NOMO-1 (cell line): ENCODE data around the gene MAG.
A peak's percentile ranks its signal among the peaks of the same experiment; 100 is the strongest.

Source experiments
- DNase-seq, 2 experiments: peaks; one replicate each; lab custom pipeline; 2025; ENCODE audit not compliant: unreplicated experiment in 2 of 2; lab: John Stamatoyannopoulos, UW

Gene MAG

DNA sequence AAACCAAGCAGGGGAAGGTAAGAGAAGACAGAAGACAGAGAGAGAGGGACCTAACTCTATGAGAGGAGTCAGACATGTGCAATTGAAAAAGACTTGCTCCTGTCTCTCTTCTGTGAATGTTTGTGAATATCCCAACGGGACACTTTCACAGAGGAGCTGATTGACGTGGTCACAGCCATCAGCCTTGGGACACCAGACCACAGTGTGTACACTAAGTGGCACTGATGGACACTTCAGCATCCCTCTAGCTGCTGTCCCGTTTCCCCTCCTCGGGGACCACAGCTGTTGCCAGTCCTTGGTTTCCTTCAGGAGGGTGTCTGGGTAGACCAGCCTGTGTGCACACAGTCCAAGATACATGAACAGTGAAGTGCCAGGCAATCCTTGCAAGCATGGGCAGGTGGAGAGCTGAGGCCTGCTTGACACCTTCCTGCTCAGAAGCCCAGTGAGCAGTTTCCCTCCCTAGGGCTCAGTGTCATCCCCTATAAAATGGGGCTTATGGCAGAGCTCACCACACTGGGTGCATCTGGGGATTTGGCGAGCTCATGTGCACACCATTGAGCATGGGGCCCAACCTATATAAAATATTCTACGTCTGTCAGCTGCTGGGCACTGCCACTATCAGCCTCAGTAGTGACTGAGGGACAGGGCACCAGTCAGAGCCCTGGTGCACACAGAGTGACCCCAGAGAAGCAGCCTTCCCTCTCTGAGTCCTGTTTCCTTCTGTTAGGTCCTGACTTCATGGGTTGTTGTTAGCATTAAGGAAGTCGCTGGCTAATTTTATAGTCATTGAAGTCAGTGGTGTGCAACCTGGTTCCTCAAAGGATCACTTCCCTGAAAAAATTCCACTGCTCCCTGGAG lies 27.5 kb upstream of the MAG start:
- DNase-seq = peak in 1 of 2 experiments; percentile 14

DNA sequence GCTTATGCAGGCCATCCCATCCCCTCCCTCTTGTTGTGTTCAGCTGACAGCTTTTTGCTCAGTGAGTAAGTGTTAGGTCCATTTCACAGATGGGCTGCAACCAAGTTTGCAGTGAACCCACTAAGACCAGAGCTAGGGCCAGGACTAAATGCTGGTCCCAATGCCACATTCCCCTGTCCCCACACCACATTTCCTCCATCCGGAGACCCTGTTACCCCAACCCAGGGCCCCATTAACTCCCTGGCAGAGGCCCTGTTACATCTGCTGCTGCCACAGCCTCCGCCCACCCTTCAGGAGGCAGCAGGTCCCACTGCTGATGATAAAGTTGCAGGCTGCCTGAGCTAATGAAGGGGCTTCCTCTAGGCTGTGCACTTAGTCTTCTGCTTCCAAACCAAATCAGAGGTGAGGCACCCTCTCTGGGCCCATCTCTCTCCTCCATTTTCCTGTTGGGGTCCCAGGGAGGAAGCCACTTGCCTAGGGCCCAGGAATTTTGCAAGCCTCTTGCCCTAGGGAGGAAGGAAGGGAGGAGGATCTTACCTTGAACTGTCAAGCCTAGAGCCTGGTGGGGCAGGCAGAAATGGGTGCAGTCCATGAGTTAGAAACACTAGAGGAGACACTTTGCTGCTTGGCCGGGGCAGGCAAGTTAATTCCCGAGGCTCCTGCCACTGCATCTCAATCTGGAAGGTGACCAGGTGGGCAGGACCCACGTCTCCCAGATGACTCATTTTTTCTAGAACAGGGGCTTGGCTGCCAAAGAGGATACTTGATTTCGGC lies 26.6 kb upstream of the MAG start:
- DNase-seq = no peak

DNA sequence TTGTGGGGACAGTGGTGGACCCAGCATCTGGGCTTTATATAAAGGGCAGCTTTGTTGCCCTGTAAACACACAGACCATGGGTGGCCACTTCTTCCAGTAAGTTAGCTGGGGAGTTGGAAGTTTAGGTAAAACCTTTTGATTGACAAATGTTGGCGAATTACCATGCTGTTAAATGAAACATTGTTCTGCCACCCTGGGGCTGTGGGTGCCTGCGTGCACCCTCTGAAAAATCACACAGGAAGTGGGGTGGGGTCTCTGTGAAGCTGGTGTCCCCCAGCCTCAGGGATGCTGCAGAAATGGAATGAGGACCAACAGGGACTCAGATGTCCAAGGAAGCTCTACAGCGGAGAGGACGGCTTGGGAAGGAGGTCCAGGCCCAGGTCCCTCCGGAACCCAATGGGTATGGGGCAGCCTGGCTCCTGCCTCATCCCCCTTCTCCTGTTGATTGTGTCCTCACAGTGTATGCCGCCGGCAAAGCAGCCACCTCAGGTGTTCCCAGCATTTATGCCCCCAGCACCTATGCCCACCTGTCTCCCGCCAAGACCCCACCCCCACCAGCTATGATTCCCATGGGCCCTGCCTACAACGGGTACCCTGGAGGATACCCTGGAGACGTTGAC lies 26.0 kb upstream of the MAG start:
- no peak for DNase-seq

DNA sequence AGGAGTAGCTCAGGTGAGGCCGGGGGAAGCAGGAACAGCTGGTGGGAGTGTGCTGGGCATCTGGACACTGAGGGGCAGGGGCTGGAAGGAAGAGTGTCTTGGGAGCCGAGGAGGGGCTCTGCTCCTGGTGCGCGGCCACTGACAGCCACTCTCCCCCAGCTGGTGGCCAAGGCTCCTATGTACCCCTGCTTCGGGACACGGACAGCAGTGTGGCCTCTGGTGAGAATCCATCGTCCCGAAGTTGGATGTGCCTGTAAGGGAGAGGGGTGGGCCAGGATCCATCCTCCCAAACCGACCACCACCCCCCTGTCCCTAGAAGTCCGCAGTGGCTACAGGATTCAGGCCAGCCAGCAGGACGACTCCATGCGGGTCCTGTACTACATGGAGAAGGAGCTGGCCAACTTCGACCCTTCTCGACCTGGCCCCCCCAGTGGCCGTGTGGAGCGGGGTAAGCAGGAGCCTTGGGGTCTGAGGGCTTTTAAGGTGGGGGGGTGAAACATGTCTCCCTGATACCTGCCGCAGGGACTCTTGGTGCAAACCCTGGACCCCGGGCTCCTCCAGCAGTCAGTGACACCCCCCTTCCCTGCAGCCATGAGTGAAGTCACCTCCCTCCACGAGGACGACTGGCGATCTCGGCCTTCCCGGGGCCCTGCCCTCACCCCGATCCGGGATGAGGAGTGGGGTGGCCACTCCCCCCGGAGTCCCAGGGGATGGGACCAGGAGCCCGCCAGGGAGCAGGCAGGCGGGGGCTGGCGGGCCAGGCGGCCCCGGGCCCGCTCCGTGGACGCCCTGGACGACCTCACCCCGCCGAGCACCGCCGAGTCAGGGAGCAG lies 25.2 kb upstream of the MAG start:
- no peak for DNase-seq

GRCh38 chr19:35267353-35267817 lies 24.6 kb upstream of the MAG start:
- DNase-seq = peak in 1 of 2 experiments; percentile 19

DNA sequence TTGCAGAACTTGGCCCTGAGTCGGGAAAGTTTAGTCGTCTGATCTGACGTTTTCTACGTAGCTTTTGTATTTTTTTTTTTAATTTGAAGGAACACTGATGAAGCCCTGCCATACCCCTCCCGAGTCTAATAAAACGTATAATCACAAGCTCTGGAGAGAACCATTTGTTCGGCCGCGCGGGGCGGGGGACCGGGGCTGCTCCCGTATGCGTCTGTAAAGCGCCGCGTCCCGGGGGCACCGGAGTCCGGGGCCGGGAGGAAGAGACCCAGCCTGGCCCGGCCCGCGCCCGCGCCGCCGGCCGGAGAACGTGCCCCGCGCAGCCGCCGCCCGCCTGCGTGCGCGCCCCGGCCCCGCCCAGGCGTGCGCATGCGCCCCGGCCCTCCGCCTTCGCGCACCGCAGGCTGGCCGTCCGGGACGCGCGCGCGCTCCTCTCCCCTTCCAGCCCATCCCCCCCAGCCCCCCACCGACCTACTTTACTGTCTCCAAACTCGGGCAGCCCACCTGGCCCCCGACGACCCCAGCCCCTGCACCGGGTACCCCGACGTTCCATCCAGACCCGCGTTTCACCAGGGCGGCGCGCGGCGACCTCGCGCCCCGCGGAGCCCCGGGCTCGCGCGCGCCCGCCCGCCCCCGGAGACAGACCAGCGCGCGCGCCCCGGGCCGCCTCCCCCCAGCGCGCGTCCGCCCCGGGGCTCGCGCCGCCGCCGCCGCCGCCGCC lies 24.0 kb upstream of the MAG start:
- DNase-seq = peak; percentile 36 to 66

GRCh38 chr19:35268536-35269437 lies 23.2 kb upstream of the MAG start, which contains the start of gene USF2:
Gene USF2 (plus strand): TSS chr19:35268962. CDS start chr19:35269102, 140 bp downstream.
- peak; percentile 16 to 56 for DNase-seq

- peak; percentile 71 to 92 for DNase-seq
Measured at GRCh38 chr19:35269438-35270117, 22.4 kb upstream of the MAG start.

DNA sequence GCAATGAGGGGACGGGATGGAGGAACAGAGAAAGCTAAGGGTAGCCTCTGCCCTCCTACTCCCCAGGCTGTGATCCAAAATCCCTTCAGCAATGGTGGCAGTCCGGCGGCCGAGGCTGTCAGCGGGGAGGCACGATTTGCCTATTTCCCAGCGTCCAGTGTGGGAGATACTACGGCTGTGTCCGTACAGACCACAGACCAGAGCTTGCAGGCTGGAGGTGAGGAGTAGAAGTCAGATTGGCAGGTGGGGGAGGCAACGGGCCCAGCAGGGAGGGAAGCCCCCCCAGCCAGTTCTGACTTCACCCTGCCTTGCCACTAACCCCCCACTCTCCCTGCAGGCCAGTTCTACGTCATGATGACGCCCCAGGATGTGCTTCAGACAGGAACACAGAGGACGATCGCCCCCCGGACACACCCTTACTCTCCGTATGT lies 21.6 kb upstream of the MAG start:
- DNase-seq = no peak

- DNase-seq = no peak
Measured at GRCh38 chr19:35271546-35271945, 20.4 kb upstream of the MAG start.

DNA sequence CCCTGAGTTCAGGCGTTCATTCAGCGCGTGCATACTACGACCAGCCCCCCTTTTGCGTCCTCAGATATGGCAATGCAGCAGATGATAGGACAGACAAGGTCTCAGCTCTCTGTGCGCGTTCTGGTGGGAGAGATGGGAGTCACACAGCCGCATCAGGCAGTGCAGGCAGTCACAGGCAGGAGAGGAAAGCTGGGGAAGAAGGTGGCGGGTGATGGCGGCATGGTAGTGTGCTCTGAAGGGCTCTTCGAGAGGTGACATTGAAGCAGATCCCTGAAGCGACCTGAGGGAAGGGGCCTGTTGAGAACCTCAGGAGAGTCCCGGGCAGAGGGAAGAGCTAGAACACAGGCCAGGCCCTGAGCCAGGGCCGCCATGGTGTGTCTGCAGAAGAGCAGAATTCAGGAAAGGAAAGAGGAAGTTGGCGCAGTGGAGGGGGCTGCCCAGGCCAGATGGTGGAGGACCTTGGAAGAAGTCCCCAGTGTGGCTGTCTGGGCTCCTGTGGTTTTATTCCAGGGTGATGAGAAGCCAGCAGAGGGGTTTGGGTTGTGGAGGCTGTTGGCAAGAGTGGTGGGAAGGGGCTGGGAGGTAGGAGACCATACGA lies 19.7 kb upstream of the MAG start:
- peak; percentile 52 to 53 for DNase-seq

DNA sequence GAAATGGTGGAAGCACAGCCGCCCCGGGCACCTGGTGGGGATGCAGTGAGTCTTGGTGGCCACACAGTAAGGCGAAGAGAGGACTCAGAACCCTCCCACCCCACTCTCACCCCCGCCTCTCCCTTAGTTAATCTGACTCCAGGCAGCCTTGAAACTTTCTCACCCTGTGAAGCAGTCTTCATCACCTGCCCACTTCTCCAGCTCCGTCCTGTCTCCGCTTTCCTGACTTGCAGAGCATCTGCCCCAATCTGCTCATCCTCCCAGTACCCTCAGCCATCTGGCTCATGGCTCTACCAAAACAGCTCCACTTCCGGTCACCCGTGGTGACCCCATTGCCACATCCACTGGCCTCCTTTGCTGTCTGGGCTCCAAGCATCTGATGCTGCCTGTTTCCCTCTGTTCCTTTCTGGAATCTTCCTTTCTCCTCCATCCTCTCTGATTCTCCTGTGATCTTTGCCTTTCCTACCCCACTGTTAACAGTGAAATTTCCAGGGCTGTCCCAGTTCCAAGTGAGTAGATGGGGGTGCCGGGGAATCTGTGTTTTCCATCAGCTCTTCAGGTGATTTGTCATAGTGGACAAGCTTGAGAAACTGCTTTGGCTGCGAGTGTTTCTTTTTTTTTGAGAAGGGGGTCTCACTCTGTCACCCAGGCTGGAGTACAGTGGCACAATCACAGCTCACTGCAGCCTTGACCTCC lies 18.9 kb upstream of the MAG start:
- DNase-seq = no peak

GRCh38 chr19:35273686-35274259 lies 18.2 kb upstream of the MAG start:
- DNase-seq = no peak

- no peak for DNase-seq
Measured at GRCh38 chr19:35274323-35274722, 17.6 kb upstream of the MAG start.

DNA sequence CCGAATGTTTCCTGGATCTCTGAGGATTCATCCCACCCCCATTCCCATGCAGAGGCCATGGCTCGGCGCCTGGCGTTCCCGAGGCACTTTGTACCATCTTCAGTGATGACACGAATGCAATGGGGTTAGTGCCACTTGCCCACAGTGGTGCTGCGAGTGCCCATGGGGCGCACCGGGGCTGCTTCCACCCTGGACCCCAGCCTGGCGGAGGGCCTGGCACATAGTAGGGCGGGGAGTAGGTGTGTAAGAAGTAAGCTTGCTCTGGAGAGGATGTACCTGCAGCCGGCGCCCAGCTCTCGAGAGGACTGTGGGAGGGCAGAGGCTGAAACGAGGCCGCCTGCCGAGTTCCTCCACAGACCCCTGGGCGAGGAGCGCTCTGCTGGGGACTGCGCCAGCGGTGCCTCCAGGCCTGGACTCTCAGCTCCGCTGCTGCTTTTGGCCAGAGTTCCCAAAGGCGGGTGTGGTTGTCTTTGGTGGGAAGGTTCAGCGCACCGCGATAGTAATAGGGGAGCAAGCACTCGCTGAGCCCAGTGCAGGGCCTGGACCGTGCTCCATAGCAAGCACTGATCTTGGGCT lies 15.2 kb upstream of the MAG start:
- DNase-seq = no peak

DNA sequence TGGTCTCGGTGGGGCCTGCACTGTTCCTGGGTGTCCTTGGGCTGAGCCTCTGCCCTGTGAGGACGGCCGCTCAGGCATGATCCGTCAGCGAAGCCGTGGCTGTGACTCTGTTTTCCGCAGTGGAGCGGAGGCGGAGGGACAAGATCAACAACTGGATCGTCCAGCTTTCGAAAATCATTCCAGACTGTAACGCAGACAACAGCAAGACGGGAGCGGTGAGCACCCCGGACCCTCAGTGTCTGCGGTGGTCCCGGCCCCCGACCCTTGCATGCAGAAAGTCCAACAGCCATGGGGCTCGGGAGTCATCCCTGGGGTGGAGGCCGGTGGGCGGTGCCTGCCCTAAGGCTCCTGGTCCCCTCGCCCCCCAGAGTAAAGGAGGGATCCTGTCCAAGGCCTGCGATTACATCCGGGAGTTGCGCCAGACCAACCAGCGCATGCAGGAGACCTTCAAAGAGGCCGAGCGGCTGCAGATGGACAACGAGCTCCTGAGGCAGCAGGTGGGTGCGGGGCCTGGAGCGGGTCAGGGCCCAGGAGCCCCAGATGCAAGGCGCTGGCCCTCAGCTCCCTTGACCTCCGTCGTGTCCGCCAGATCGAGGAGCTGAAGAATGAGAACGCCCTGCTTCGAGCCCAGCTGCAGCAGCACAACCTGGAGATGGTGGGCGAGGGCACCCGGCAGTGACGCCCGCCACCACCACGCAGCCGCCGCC lies 13.2 kb upstream of the MAG start:
- no peak for DNase-seq
